Astrocyte of the spinal cord (primary cell): ENCODE measurements around the gene CGRRF1.

Source experiments
- DNase-seq: peaks from one replicate; pipeline ENCODE4 v3.0.0; 2011; ENCODE audit warnings: low read depth, low spot score
- H3K4me3 ChIP-seq: 2 replicates; pipeline ENCODE4 v1.5.1; 2011; ENCODE audit warnings: low read depth, mild to moderate bottlenecking, low read length, moderate library complexity
- CTCF ChIP-seq: IDR thresholded peaks from 2 replicates; pipeline ENCODE4 v1.5.1; 2012; ENCODE audit warnings: low read depth, mild to moderate bottlenecking, low read length, inconsistent platforms
- in situ Hi-C: cut with HindIII; loops from 2 replicates; pipeline ENCODE4 v1.10.0; 2017; ENCODE audit warnings: low sequenced_read_pairs

Gene CGRRF1

GRCh38 chr14:54509546-54510501 is at the start of gene CGRRF1:
CGRRF1 (plus strand) TSS chr14:54509906; CDS start chr14:54509960, 54 bp downstream.
- peak; percentile 38 for TF ChIP-seq CTCF
- DNase-seq = peak; percentile 99
- in situ Hi-C loops = no loop called here
- peak within 1 kb of the TSS; percentile 67 for H3K4me3 ChIP-seq

- in situ Hi-C loops = no loop called here
- no peak for DNase-seq
- TF ChIP-seq CTCF = no peak
- H3K4me3 ChIP-seq = no peak overlapping the region
Measured at GRCh38 chr14:54462048-54462447, 47.7 kb upstream of the CGRRF1 start.

- no peak for TF ChIP-seq CTCF
- no peak overlapping the region for H3K4me3 ChIP-seq
- DNase-seq = no peak
- in situ Hi-C loops = no loop called here
Measured at GRCh38 chr14:54465654-54466053, 44.1 kb upstream of the CGRRF1 start.

GRCh38 chr14:54467280-54467679 is 42.4 kb upstream of the CGRRF1 start:
- H3K4me3 ChIP-seq = no peak overlapping the region
- DNase-seq = no peak
- in situ Hi-C loops = no loop called here
- TF ChIP-seq CTCF = no peak

GRCh38 chr14:54470701-54471100 is 39.0 kb upstream of the CGRRF1 start:
- in situ Hi-C loops = no loop called here
- no peak for DNase-seq
- no peak overlapping the region for H3K4me3 ChIP-seq
- no peak for TF ChIP-seq CTCF

- TF ChIP-seq CTCF = no peak
- no peak overlapping the region for H3K4me3 ChIP-seq
- no peak for DNase-seq
- in situ Hi-C loops = no loop called here
Measured at GRCh38 chr14:54471641-54472040, 38.1 kb upstream of the CGRRF1 start.
